Ramos (cell line): ENCODE data around the gene TBC1D10B.

Source experiments
- in situ Hi-C: fragments of 300-500 bp; cut with MboI; formaldehyde crosslinking; loops from one replicate; pipeline ENCODE4 v1.14.3; 2022; ENCODE audit warnings: low sequenced_read_pairs; ENCODE audit not compliant: unreplicated experiment

Gene TBC1D10B

DNA sequence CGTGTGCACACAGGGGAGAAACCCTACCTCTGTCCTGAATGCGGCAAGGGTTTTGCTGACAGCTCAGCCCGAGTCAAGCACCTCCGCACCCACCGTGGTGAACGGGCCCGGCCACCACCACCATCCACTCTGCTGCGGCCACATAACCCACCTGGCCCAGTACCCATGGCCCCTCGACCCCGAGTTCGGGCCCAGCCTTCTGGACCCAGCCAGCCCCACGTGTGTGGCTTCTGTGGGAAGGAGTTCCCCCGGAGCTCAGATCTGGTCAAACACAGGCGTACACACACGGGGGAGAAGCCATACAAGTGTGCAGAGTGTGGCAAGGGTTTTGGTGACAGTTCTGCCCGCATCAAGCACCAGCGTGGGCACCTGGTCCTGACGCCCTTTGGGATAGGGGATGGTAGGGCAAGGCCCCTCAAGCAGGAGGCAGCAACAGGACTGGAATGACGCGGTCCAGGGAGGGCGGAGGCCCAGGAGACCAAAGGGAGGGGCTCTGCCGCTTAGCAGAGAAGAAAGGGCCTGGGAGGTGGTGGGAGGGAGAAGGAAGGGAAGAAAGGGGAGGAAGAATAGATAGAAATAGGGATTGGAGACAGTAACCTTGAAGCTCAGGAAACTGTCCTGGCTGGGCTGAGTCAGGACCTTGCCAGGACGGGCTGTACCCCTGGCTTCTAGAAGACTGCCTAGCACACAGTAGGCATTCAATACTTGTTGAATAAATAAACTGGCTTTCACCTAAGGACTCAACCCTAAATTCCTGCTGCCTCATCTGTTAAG is 28.6 kb upstream of the TBC1D10B start:
- in situ Hi-C loops: loop anchor here (25.0 kb wide), 1 partner anchor 587 kb away; the partner anchor contains the start of genes MAZ, MVP, PAGR1 and PRRT2

DNA sequence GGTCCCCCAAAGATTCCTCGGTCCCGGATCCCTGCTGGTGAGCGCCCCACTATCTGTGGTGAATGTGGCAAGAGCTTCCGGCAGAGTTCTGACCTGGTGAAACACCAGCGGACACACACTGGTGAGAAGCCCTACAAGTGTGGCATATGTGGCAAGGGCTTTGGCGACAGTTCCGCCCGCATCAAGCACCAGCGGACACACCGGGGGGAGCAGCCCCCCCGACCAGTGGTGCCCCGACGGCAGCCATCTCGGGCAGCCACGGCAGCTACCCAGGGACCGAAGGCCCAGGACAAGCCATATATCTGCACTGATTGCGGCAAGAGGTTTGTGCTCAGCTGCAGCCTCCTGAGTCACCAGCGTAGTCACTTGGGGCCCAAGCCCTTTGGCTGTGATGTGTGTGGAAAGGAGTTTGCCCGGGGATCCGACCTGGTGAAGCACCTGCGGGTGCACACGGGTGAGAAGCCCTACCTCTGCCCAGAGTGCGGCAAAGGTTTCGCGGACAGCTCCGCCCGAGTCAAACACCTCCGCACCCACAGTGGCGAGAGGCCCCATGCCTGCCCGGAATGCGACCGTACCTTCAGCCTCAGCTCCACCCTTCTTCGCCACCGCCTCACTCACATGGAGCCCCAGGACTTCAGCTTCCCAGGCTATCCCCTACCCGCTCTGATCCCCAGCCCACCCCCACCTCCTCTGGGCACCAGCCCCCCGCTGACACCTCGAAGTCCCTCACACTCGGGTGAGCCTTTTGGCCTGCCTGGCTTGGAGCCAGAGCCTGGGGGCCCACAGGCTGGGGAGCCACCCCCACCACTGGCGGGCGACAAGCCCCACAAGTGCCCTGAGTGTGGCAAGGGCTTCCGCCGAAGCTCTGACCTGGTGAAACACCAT is 27.7 kb upstream of the TBC1D10B start:
- in situ Hi-C loops: loop anchor here (25.0 kb wide), 1 partner anchor 586 kb away; the partner anchor contains the start of genes MAZ, MVP, PAGR1 and PRRT2

DNA sequence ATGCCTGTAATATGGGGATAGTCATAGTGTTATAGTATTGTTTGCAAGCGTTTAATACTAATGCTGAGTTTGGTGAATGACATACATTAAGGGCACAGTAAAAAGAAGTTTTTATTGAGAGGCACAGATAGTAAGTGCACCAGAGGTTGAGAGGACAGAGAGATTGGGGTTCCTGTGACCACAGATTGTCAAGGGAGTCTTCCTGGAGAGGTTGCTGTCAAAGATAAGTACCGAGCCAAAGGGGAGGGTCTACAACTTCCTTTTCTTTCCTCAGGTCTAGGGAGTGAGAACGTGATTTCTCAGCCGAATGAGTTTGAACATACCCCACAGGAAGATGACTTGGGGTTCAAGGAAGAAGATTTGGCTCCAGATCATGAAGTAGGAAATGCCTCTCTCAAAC is 26.8 kb upstream of the TBC1D10B start:
- in situ Hi-C loops: loop anchor here (25.0 kb wide), 1 partner anchor 585 kb away; the partner anchor contains the start of genes MAZ, MVP, PAGR1 and PRRT2

DNA sequence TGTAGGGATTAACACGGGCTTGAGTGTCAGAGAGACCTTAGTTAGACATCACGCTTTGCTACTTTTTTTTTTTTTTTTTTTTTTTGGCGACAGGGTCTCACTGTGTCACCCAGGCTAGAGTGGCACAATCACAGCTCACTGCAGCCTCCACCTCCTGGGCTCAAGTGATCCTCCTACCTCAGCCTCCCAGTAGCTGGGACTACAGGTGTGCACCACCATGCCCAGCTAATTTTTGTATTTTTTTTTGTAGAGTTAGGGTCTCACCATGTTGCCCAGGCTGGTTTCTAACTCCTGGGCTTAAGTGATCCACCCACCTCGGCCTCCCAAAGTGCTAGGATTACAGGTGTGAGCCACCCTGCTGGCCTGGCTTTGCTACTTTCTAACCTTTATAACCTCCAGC is 26.3 kb upstream of the TBC1D10B start:
- in situ Hi-C loops: loop anchor here (25.0 kb wide), 1 partner anchor 584 kb away; the partner anchor contains the start of genes MAZ, MVP, PAGR1 and PRRT2

DNA sequence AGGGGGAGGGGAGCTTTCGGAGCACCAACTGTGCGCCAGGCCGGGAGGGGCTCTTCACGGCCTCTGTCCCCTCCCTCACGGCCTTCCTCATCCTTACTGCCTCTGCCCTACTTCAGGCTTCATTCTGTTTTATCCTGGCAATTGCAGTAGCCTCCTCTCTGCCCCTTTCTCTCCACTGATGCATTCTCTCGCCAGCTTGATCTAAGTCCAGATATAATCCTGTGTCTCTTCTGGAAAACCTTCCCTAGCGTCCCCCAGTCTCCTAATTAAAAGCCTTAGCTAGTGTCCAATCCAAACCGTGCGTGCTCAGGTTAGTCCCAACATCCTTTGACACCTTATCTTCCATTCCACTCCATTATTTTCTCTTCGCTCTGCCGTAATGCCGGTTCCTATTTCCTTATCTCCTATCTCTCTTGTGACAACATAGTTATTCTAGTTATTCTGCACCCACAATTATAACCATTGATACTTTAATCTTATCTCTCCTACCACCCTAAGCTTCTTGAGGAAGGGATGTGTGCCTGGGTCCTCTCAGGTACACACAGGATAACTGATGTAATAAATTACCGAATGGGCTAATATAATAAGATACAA is 25.8 kb upstream of the TBC1D10B start:
- in situ Hi-C loops: loop anchor here (25.0 kb wide), 1 partner anchor 584 kb away; the partner anchor contains the start of genes MAZ, MVP, PAGR1 and PRRT2

DNA sequence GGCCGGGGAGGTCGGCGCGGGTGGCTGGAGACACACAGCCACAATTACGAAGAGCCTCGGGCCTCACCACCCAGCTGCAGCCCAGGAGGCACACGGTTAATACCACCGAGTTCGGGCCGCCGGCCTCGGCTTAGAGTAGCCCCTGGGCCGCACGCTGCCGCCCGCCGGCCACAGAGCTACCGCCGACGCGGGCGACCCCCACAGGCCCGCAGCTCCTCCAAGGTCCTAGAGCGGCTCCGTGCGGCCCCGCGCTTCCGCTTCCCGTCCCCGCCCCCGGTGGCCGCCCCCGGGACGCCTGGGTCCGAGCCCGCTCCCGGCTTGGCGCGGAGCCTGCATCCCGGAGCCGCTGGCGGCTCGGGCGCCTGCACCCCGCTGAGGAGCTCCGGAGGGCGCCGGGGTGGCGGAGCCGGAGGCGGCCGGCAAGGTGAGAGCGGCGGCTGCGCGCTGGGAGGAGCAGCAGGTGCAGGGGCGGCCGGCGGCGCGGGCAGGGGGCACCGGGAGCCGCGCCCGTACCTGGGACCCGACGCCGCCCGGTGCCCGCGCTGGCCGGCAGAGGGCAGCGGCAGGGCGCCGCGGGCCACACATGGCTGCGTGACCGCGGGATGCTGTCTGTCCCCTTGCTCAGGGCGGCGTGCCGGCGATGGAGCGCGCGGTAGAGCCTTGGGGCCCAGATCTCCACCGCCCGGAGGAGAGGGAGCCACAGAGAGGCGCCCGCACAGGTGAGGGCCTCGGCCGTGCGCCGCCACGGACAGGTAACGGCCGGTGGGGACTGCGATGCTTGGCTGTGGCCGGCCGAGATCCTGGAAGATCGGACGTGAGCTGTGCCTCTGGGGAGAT is 25.1 kb upstream of the TBC1D10B start, which contains the start of gene ZNF48:
TSS of gene ZNF48 (plus strand) at position 266 of the 837 bp plus-strand sequence. CDS start at position 641, 375 bp downstream.
- in situ Hi-C loops: loop anchor here (25.0 kb wide), 1 partner anchor 583 kb away; the partner anchor contains the start of genes MAZ, MVP, PAGR1 and PRRT2

DNA sequence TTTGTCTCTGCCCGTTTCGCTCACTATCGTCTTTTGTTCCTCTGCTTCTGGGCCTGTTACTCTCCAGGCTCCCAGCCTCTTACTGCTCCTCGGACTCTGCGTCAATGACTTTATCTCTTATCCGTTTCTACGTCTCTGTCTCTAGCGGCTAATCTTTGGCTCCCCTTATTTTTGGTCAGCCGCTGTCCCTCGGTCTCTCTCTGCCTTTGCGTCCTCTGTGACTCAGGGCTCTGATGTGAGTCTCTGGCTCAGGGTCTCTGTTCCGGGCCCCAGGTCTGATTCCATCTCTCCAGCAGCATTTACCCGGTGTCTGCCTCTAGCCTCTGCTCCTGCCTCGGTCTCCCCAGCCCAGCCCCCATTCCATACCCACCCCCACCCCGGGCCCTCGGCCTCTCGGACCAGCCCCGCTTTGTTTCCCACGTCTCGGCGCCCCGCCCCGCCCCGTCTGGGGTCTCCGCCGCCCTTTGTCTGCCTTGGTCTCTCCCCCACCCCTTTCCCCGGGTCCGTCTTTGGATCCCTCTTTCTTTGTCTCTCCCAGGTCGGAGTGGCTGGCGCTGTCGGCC is 24.4 kb upstream of the TBC1D10B start:
- in situ Hi-C loops: loop anchor here (25.0 kb wide), 1 partner anchor 582 kb away; the partner anchor contains the start of genes MAZ, MVP, PAGR1 and PRRT2

DNA sequence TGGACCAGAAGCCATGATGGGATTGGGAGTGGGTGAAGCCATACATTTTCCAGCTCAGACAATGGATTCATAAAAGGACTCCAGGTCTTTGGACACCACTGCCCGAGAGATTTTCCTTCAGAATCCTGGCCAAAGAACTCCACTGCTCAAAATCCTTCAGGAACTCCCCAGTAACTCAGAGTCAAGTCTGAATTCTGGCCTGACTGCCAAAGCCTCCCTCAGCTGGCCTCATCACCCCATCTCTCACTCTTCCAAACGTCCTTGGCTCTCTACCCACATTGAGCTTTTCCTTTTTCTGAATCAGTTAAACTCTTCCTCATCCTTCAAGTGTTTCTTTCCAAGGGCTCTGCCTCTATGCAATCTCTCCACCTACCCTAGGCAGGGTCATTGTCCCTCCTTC is 13.2 kb upstream of the TBC1D10B start:
- in situ Hi-C loops: loop anchor here (25.0 kb wide), 1 partner anchor 571 kb away; the partner anchor contains the start of genes MAZ, MVP, PAGR1 and PRRT2

DNA sequence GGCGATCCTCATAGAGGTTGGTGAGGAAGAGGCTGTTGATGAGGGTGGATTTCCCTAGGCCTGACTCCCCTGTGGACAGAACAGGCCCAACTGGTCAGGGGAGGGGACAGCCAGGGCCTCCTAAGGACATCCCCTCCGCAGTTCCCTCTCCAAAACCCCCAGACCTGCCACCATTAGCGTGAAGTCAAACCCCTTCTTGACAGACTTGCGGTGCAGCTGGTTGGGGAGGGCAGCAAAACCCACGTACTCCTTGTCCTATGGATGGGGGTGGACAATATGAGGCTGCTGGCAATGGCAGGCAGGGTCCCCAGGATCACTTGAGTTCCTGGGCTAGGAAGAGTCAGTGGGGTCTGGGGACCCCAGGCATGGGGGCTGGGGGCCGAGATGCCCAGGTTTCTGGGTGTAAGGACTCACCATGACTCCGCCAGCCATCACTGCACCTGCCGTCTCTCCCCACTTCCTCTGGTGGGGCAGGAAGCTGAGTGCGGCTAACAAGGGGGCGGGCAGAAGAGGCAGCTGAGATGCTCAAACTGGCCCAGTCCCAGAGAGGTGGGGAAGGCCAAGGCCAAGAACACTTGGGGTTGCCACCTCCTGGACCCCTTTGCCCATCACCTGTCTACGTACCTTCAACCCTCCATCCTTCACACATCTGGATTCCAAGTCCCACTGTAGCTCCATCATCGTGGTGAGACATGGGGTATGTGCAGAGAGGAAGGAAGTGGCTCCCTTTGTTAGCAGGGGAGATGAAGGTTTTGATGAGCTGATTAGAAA is 12.0 kb upstream of the TBC1D10B start, which contains the start of gene SEPTIN1:
TSS of gene SEPTIN1 (minus strand) at position 451 of the 771 bp plus-strand sequence. CDS start at position 432, 19 bp downstream.
- in situ Hi-C loops: loop anchor here (25.0 kb wide), 1 partner anchor 570 kb away; the partner anchor contains the start of genes MAZ, MVP, PAGR1 and PRRT2

DNA sequence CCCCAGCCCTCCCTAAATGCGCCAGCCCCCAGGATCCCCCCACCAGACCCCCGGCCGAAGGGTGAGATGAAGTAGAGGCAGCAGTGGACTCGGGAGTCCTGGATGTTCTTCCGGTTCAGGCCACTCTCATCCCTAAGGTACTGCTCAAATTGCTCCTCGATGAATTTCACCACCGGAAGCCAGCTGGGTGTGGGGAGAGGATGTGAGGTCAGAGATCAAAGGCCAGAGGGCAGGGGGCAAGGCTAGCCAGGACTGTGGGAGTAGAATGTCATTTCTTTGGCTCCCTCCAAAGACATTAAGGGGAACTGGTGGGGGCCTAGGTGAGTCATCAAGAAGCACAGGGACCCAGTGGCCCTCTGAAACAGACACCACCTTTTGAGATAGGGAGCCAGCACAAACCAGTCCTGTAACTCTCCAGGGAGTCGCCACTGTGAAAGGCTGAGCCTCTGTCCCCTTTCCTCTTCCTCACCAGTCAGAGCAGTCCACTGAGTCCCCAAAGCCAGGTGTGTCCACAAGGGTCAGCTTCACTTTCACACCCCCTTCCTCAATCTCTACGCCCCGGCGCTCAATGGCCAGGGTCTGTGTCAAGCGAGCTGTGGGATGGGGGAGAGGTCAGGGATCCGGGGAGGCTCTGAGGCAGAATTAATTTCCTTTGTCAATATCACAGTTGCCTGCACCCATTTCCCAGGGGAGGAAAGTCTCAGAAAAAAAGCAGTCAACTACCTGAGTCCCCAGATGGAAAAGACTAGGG is 11.2 kb upstream of the TBC1D10B start:
- in situ Hi-C loops: loop anchor here (25.0 kb wide), 1 partner anchor 569 kb away; the partner anchor contains the start of genes MAZ, MVP, PAGR1 and PRRT2

DNA sequence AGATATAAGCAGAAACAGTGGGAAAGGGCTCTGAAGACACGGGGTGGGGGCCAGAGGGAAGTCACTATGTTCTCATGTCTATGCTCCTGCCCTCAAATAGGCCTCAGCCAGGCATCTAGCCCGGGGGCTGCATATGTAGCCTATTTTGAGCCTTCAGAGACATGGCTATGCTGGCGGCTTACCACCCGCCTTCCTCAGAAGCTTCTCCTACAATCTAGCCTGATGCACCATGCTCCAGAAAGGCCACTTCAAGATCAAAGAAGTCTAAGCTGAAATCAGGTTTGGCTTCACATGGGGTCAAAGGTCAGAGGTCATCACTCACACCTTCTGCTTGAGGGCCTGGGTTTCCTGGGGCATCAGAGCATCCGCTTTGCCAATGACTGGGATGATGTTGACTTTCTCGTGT is 10.5 kb upstream of the TBC1D10B start:
- in situ Hi-C loops: loop anchor here (25.0 kb wide), 1 partner anchor 569 kb away; the partner anchor contains the start of genes MAZ, MVP, PAGR1 and PRRT2

DNA sequence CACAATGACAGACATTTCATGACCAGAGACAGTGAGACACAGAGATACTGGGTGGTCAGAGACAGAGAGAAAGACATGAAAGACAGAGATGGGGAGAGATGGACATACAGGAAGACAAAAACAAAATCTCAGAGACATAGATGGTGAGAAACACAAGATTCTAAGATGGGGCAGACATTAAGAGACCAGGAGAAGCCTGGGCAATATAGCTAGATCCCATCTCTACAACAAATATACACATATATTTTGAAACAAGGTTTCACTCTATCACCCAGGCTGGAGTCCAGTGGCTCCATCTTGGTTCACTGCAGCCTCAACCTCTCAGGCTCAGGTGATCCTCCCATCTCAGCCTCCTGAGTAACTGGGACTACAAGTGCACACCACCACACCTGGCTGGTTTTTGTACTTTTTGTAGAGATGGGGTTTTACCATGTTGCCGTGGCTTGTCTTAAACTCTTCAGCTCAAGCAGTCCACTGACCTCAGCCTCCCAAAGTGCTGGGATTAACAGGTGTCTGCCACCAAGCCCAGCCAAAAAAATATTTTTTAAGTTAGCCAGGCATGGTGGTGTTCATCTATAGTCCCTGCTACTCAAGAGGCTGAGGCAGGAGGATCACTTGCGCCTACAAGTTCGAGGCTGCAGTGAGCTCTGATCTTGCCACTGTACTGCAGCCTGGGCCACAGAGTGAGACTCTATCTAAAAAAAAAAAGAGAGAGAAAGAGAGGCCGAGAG is 9.9 kb upstream of the TBC1D10B start:
- in situ Hi-C loops: loop anchor here (25.0 kb wide), 1 partner anchor 568 kb away; the partner anchor contains the start of genes MAZ, MVP, PAGR1 and PRRT2

DNA sequence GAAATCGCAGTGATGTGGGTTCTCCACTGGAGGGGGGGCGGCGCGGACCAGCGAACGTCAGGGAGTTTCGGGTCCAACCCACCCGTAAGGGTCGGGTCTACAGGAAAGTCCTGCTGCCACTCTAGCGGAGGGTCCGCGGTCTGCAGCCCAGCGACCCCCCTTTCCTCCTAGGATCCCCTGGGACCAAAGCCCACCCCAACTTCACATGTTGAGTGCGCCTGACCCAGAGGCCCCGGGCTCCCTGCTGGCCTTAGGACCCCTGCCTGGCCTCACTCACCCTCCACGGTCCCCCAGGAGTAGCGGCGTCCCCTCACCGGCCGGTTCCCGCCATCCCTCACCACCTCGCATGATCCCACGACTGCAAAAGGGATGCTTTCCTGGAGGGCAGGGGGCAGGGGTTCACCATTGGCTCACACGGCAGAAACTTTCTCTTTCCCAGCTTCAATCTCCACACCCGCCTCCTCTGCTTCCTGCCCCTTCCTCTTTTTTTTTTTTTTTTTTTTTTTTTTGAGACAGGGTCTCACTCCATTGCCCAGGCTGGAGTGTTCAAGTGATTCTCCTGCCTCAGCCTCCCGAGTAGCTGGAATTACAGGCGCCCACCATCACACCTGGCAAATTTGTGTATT is 9.0 kb upstream of the TBC1D10B start:
- in situ Hi-C loops: loop anchor here (25.0 kb wide), 1 partner anchor 567 kb away; the partner anchor contains the start of genes MAZ, MVP, PAGR1 and PRRT2

DNA sequence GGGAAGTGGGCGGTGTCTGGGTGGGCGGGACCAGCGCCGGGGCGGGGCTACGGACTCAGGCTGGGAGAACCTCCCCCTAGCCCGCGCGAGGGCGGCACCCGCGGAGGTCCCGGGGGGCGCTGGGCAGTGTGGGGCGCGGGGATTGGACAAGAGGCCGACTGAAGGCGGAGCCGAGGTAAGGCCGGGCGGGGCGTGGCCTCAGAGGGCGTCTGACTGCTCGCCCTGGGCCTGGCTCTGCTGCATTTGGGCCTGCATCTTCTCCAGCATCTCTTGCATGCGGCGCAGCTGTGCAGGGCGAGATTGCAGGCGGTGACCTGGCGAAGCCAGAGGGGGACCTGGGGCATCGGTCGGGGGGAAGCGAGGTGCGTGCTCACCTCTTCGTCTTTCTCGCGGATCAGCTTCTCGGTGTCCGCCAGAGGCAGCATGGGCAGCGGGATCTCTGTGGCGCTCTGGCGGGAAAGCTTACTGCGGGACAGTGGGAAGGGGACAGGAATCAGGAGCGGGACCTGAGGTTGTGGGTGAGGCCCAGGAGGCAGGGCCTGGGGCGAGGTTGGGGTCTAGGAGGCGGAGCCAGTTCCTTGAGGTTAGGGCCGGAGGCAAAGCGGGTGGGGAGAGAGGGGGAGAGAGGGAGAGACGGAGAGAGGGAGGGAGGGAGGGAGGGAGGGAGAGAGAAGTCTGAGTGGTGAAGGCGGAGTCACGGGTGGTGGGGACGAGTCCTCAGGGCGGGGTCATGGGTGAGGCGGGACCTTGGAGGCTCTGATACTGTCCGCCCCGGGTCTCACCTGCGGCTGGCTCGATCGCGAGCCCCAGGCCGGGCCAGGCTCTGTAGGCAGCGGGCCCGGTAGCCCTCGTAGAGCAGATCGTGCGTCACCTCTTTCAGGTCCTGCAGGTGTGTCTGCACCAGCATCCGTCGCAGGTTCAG is 8.2 kb upstream of the TBC1D10B start:
- in situ Hi-C loops: loop anchor here (25.0 kb wide), 1 partner anchor 566 kb away; the partner anchor contains the start of genes MAZ, MVP, PAGR1 and PRRT2
